ENCODE results near the gene ZNRF1. TPM values are rescaled to one million over a fixed set of nuclear protein-coding genes. Genes with fewer than 3 reads are reported as not detected.

The ZNRF1 gene
- total RNA-seq, 1 donor from 2014 or later: 66.1 TPM

- no peaks in the 10 kb centered on the region for H3K9me3 Mint-ChIP-seq (ENCODE audit: low read depth)
- no peak overlapping the region for H3K27ac Mint-ChIP-seq
- peaks cover 19% of the 10 kb centered on the region for H3K36me3 Mint-ChIP-seq (ENCODE audit: insufficient read depth)
Observed at GRCh38 chr16:75104836-75105235, 106.0 kb downstream of the ZNRF1 start.

GRCh38 chr16:75105306-75106061 is 106.7 kb downstream of the ZNRF1 start:
- H3K27me3 Mint-ChIP-seq: no peaks in the 10 kb centered on the region
- peaks cover 19% of the 10 kb centered on the region for H3K36me3 Mint-ChIP-seq (ENCODE audit: insufficient read depth)
- DNase-seq (ENCODE audit: low spot score, unreplicated experiment): no peak
- H3K9me3 Mint-ChIP-seq (ENCODE audit: low read depth): no peaks in the 10 kb centered on the region
- H3K27ac Mint-ChIP-seq: no peak overlapping the region
- TF ChIP-seq CTCF (IDR thresholded peaks at IDR 0.05; ENCODE audit: unreplicated experiment): no peak
- no peak overlapping the region for H3K4me3 Mint-ChIP-seq (ENCODE audit: low read depth)
- peaks cover under 1% of the 10 kb centered on the region for H3K4me1 Mint-ChIP-seq (ENCODE audit: low read depth)

More at GRCh38 chr16:75104836-75105235, 106.0 kb downstream of the ZNRF1 start:
- TF ChIP-seq CTCF (IDR thresholded peaks at IDR 0.05; ENCODE audit: unreplicated experiment): no peak
- no peak for DNase-seq (ENCODE audit: low spot score, unreplicated experiment)
- Mint-ChIP-seq H3K4me1 (ENCODE audit: low read depth) (no peaks in the 10 kb centered on the region), H3K4me3 (ENCODE audit: low read depth) (no peak overlapping the region), H3K27me3 (no peaks in the 10 kb centered on the region)

- no peak for TF ChIP-seq CTCF (IDR thresholded peaks at IDR 0.05; ENCODE audit: unreplicated experiment)
- no peaks in the 10 kb centered on the region for H3K9me3 Mint-ChIP-seq (ENCODE audit: low read depth)
- peaks cover 6% of the 10 kb centered on the region for H3K4me1 Mint-ChIP-seq (ENCODE audit: low read depth)
- H3K36me3 Mint-ChIP-seq (ENCODE audit: insufficient read depth): peaks cover 19% of the 10 kb centered on the region
- H3K27ac Mint-ChIP-seq: no peak overlapping the region
- no peak overlapping the region for H3K4me3 Mint-ChIP-seq (ENCODE audit: low read depth)
- H3K27me3 Mint-ChIP-seq: no peaks in the 10 kb centered on the region
- no peak for DNase-seq (ENCODE audit: low spot score, unreplicated experiment)
Observed at GRCh38 chr16:75106351-75107274, 107.8 kb downstream of the ZNRF1 start.

- H3K36me3 Mint-ChIP-seq (ENCODE audit: insufficient read depth): peaks cover 17% of the 10 kb centered on the region
- no peak for DNase-seq (ENCODE audit: low spot score, unreplicated experiment)
- no peaks in the 10 kb centered on the region for H3K9me3 Mint-ChIP-seq (ENCODE audit: low read depth)
- H3K4me3 Mint-ChIP-seq (ENCODE audit: low read depth): no peak overlapping the region
- H3K27me3 Mint-ChIP-seq: no peaks in the 10 kb centered on the region
- H3K27ac Mint-ChIP-seq: no peak overlapping the region
- peaks cover 6% of the 10 kb centered on the region for H3K4me1 Mint-ChIP-seq (ENCODE audit: low read depth)
- TF ChIP-seq CTCF (IDR thresholded peaks at IDR 0.05; ENCODE audit: unreplicated experiment): no peak
Observed at GRCh38 chr16:75107505-75107904, 108.7 kb downstream of the ZNRF1 start.
